Endothelial cell of umbilical vein (primary cell): ENCODE measurements around the gene STUM. TPM values are rescaled to one million over a fixed set of nuclear protein-coding genes. Genes with fewer than 3 reads are reported as not detected.

Experiments used
- BruUV-seq: library from RNA; stranded (reverse); fragments of 400-500 nt; replicated peaks from 2 replicates; lab custom pipeline; 2021; lab: Mats Ljungman, UMichigan
- CTCF ChIA-PET: fragments of 300-600, 350-600 bp; sonication (Branson Sonifier 250); formaldehyde crosslinking; loops from one replicate; lab custom pipeline; 2021; ENCODE audit warnings: antibody characterized with exemption, inconsistent platforms; lab: Charles Lee
- POLR2A ChIA-PET: fragments of 300-600, 350-600 bp; sonication (Branson Sonifier 250); formaldehyde crosslinking; loops from one replicate; lab custom pipeline; 2021; ENCODE audit warnings: antibody characterized with exemption, inconsistent platforms; lab: Charles Lee
- DNase-seq: peaks from one replicate; pipeline ENCODE4 v3.0.0-alpha.2; 2011; ENCODE audit warnings: low read depth, low spot score
- FAIRE-seq: peaks from 2 replicates; lab custom pipeline; 2011; peaks lifted over from hg19 to GRCh38; lab: Jason Lieb, UNC
- H2AFZ ChIP-seq: 2 replicates; pipeline ENCODE4 v1.6.0; 2012; ENCODE audit warnings: low read depth, low read length, control low read depth, inconsistent platforms
- H3K27ac ChIP-seq: 2 replicates; pipeline ENCODE4 v1.5.1; 2011; ENCODE audit warnings: low read depth, mild to moderate bottlenecking, control low read depth, low read length, moderate library complexity; ENCODE audit not compliant: insufficient read depth
- H3K27me3 ChIP-seq, 2 experiments: 2 replicates each; pipeline versions ENCODE4 v1.6.0 to v1.6.1; 2011; ENCODE audit warnings: low read length in 2 of 2, mixed read lengths in 1 of 2; ENCODE audit not compliant: control insufficient read depth in 2 of 2, insufficient read depth in 2 of 2
- H3K36me3 ChIP-seq, 2 experiments: 2 replicates in 1 of 2; 3 replicates in 1 of 2; pipeline ENCODE4 v1.5.1; 2011; ENCODE audit warnings: low read length in 2 of 2, mild to moderate bottlenecking in 1 of 2, moderate library complexity in 1 of 2; ENCODE audit not compliant: control insufficient read depth in 2 of 2, insufficient read depth in 2 of 2; ENCODE audit errors: extremely low read depth in 1 of 2
- H3K4me1 ChIP-seq: 3 replicates; pipeline ENCODE4 v1.5.1; 2011; ENCODE audit warnings: mild to moderate bottlenecking, low read length; ENCODE audit not compliant: control insufficient read depth, insufficient read depth; ENCODE audit errors: extremely low read depth
- H3K4me2 ChIP-seq: 2 replicates; pipeline ENCODE4 v1.6.1; 2011; ENCODE audit warnings: low read length, control low read depth, mixed read lengths; ENCODE audit not compliant: insufficient read depth
- H3K4me3 ChIP-seq, 3 experiments: fragments of 200-600 bp in 1 of 3; sonication (generic), shearing (Covaris generic) in 1 of 3; replicated peaks in 1 of 3; 2 replicates each; pipeline ENCODE4 v1.5.1; 2011 to 2016; ENCODE audit warnings: control low read depth in 3 of 3, low read length in 3 of 3, mild to moderate bottlenecking in 2 of 3, inconsistent platforms in 1 of 3, low read depth in 1 of 3, moderate library complexity in 1 of 3; ENCODE audit not compliant: insufficient read depth in 1 of 3
- H3K79me2 ChIP-seq: 2 replicates; pipeline ENCODE4 v1.6.0; 2012; ENCODE audit warnings: low read length, inconsistent platforms; ENCODE audit not compliant: control insufficient read depth, insufficient read depth
- H3K9ac ChIP-seq: replicated peaks from 2 replicates; pipeline ENCODE3; 2011; ENCODE audit warnings: low read length, control low read depth; ENCODE audit not compliant: insufficient read depth; ENCODE audit errors: extremely low read depth
- H3K9me1 ChIP-seq: replicated peaks from 3 replicates; pipeline ENCODE4 v1.6.0; 2011; ENCODE audit warnings: mild to moderate bottlenecking, low read length; ENCODE audit not compliant: control insufficient read depth, insufficient read depth; ENCODE audit errors: extremely low read depth
- H3K9me3 ChIP-seq: replicated peaks from 2 replicates; pipeline ENCODE4 v1.5.1; 2012; ENCODE audit warnings: low read length, inconsistent platforms; ENCODE audit not compliant: control insufficient read depth, insufficient read depth
- H4K20me1 ChIP-seq: replicated peaks from 2 replicates; pipeline ENCODE3; 2011; ENCODE audit warnings: mild to moderate bottlenecking, low read length; ENCODE audit not compliant: control insufficient read depth, insufficient read depth; ENCODE audit errors: extremely low read depth
- GATA2 ChIP-seq: IDR thresholded peaks from 2 replicates; pipeline ENCODE4 v1.7.0; 2011; ENCODE audit warnings: low read depth, mild to moderate bottlenecking, moderate library complexity, mixed read lengths, low read length; ENCODE audit not compliant: insufficient read length, insufficient read depth
- MAX ChIP-seq: IDR thresholded peaks from 2 replicates; pipeline ENCODE4 v1.6.1; 2011; ENCODE audit not compliant: insufficient read depth, insufficient read length
- POLR2AphosphoS5 ChIP-seq: IDR thresholded peaks from 2 replicates; pipeline ENCODE4 v1.6.1; 2012; ENCODE audit warnings: low read depth, mild to moderate bottlenecking, control low read depth, low read length, moderate library complexity; ENCODE audit not compliant: insufficient read depth
- dilution Hi-C: fragments of 300-500 bp; cut with MboI; formaldehyde crosslinking; loops from one replicate; pipeline ENCODE4 v1.15.0; 2019; ENCODE audit warnings: low sequenced_read_pairs; ENCODE audit not compliant: extremely low pct_ligation_motif_present
- intact Hi-C: fragments of 100-400 bp; cut with micrococcal nuclease; formaldehyde crosslinking; loops from one replicate; pipeline ENCODE4 v1.10.0; 2022
- polyA plus RNA-seq, 4 experiments: library from polyadenylated mRNA; depleted of rRNA in 3 of 4; stranded (reverse) in 3 of 4; unstranded in 1 of 4; fragments of >200 nt; gene quantifications; 2 replicates each; pipeline versions ENCODE4 v1.2.1 to v1.2.3, GENCODE V29; 2011 to 2012; ENCODE audit warnings: missing spikeins in 1 of 4
- total RNA-seq: library from RNA; stranded (reverse); gene quantifications from 2 replicates; pipeline ENCODE4 v1.2.3, GENCODE V29; 2021

Gene STUM
- total and polyA plus RNA-seq, 2 donors (not counting 3 experiments of a cell fraction or from before 2014, with no cell fraction given), result not detected

- no peaks in the 10 kb centered on the region for H3K9me1 ChIP-seq
- no peaks in the 10 kb centered on the region for H3K36me3 ChIP-seq
- BruUV-seq, result no TSS peak
- peaks cover 2 to 5% of the 10 kb centered on the region in 2 experiments for H3K27me3 ChIP-seq
- H4K20me1 ChIP-seq, result no peaks in the 10 kb centered on the region
- H3K79me2 ChIP-seq, result no peaks in the 10 kb centered on the region
- TF ChIP-seq POLR2AphosphoS5 (no peak), MAX (no peak)
- no peak overlapping the region for H2AFZ ChIP-seq
- no peaks in the 10 kb centered on the region for H3K4me1 ChIP-seq
- H3K4me3 ChIP-seq, result no peak overlapping the region
- ChIA-PET CTCF (no interaction called here), POLR2A (no interaction called here)
- no peak overlapping the region for H3K4me2 ChIP-seq
- DNase-seq (no peak), FAIRE-seq (no peak)
- H3K9me3 ChIP-seq, result no peaks in the 10 kb centered on the region
- H3K9ac ChIP-seq, result no peak overlapping the region
- intact Hi-C loops (no loop called here), dilution Hi-C loops (no loop called here)
- no peak overlapping the region for H3K27ac ChIP-seq
Observed at GRCh38 chr1:226563666-226564065, 15.1 kb downstream of the STUM start.

- ChIA-PET CTCF (no interaction called here), POLR2A (no interaction called here)
- intact Hi-C loops (no loop called here), dilution Hi-C loops (no loop called here)
- H3K27ac ChIP-seq, result no peak overlapping the region
- H3K27me3 ChIP-seq, result peaks cover 4 to 5% of the 10 kb centered on the region in 2 experiments
- no peaks in the 10 kb centered on the region for H3K4me1 ChIP-seq
- no peaks in the 10 kb centered on the region for H3K36me3 ChIP-seq
- no peak for FAIRE-seq
- BruUV-seq, result no TSS peak
- H2AFZ ChIP-seq, result no peak overlapping the region
- TF ChIP-seq POLR2AphosphoS5 (no peak), MAX (no peak), GATA2 (no peak)
- H3K4me3 ChIP-seq, result no peak overlapping the region
- H3K9me3 ChIP-seq, result no peaks in the 10 kb centered on the region
- no peaks in the 10 kb centered on the region for H4K20me1 ChIP-seq
- DNase-seq, result no peak
- H3K9me1 ChIP-seq, result no peaks in the 10 kb centered on the region
- no peak overlapping the region for H3K9ac ChIP-seq
- no peak overlapping the region for H3K4me2 ChIP-seq
- no peaks in the 10 kb centered on the region for H3K79me2 ChIP-seq
Observed at GRCh38 chr1:226565476-226565875, 16.9 kb downstream of the STUM start.
